HG03571 (cell line): ENCODE data around the gene ABCA4.

Experiments used
- ATAC-seq: cut with Tn5 transposase; IDR thresholded peaks from one replicate; pipeline ENCODE4 v1.9.1; 2021; ENCODE audit not compliant: unreplicated experiment

ABCA4 gene

GRCh38 chr1:94031154-94031553 lies 89.8 kb downstream of the ABCA4 start:
- no peak for ATAC-seq

GRCh38 chr1:94029130-94029993 lies 91.6 kb downstream of the ABCA4 start:
- ATAC-seq: no peak

- ATAC-seq: no peak
Observed at GRCh38 chr1:94027721-94028515, 93.0 kb downstream of the ABCA4 start.

- no peak for ATAC-seq
Observed at GRCh38 chr1:94026619-94027380, 94.1 kb downstream of the ABCA4 start.

- no peak for ATAC-seq
Observed at GRCh38 chr1:94025383-94026340, 95.3 kb downstream of the ABCA4 start.

- ATAC-seq: no peak
Observed at GRCh38 chr1:94024104-94024792, 96.7 kb downstream of the ABCA4 start.

GRCh38 chr1:94022471-94023189 lies 98.3 kb downstream of the ABCA4 start:
- ATAC-seq: no peak

- ATAC-seq: no peak
Observed at GRCh38 chr1:94020764-94021579, 100.0 kb downstream of the ABCA4 start.

- ATAC-seq: no peak
Observed at GRCh38 chr1:94019327-94019726, 101.6 kb downstream of the ABCA4 start.

- no peak for ATAC-seq
Observed at GRCh38 chr1:94017155-94017829, 103.7 kb downstream of the ABCA4 start.

GRCh38 chr1:94015489-94015817 lies 105.5 kb downstream of the ABCA4 start:
- ATAC-seq: no peak

- ATAC-seq: no peak
Observed at GRCh38 chr1:94014635-94015488, 106.1 kb downstream of the ABCA4 start.

- no peak for ATAC-seq
Observed at GRCh38 chr1:94014087-94014486, 106.9 kb downstream of the ABCA4 start.

- ATAC-seq: no peak
Observed at GRCh38 chr1:94013367-94013878, 107.5 kb downstream of the ABCA4 start.

- no peak for ATAC-seq
Observed at GRCh38 chr1:94012708-94013366, 108.1 kb downstream of the ABCA4 start.
